NCI-H510A (cell line): ENCODE measurements around the gene MGAT4A.

Experiments used
- DNase-seq: peaks from one replicate; lab custom pipeline; 2025; lab: John Stamatoyannopoulos, UW

MGAT4A gene

DNA sequence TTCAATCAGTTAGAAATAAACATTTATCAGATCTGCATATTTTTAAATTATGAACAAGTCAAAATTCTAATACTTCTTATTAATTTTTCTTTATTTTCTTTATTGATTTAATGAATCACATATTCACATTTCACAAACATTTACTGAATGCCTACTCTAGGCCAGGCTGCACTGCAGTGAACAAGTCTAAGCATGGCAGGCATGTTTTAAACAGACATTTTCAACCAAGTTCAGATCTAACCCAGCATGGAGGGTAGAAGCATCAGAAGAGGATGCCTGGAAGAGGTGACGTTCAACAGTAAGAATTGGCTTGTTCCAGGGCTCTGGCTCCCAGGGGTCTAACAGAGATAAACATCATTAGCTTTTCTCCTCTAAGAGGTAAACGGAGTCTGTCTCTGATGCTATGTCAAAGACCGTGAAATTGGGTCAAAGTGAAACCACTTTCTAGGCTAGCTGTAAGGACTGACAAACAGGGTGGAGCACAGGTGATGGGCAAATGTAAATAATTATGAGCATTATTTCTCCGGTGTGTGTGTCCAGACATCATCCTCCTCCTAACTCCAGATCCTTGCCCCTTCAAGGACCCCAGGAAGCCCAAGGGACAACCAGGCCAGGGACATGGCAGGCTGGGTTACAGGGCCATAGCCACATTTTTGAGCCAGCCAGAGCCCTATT lies 72.0 kb downstream of the MGAT4A start:
- DNase-seq, result no peak

GRCh38 chr2:98656800-98657199 lies 74.1 kb downstream of the MGAT4A start:
- DNase-seq, result no peak

DNA sequence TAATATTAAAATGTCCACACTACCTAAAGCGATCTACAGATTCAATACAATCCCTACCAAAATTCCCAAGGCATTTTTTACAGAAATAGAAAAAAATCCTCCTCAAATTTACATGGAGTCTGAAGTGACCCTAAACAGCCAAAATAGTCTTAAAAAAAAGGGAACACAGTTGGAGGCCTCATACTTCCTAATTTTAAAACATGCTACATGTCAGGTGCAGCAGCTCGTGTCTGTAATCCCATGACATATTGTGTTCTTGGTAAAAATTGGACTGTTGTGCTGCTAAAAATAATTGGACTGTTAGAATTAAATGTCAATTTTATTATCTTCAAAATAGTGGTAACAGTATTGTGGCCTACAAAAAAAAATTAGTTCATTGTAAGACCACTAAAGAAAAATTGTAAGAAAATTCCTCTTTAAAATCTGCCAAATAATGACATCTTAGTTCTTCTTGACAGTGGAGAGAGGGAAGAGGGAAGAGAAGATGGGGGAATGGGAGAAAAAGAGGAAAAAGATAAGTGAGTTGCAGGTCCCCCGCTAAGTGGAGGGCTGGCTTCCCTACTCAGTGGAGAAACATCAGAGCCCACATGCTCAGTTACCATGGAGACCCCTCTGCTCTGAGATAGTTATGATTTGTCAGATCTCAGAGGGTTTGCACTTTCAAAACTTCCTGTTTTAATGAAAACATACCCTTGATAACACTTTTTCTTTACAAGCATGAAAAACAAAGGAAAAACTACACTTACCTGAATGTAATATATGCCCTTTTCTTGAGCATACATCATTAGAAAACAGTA lies 76.0 kb downstream of the MGAT4A start:
- DNase-seq, result no peak

GRCh38 chr2:98650998-98651397 lies 79.9 kb downstream of the MGAT4A start:
- no peak for DNase-seq

GRCh38 chr2:98649992-98650375 lies 80.9 kb downstream of the MGAT4A start:
- no peak for DNase-seq

- DNase-seq, result peak; percentile 9
Observed at GRCh38 chr2:98649135-98649991, 81.6 kb downstream of the MGAT4A start.

DNA sequence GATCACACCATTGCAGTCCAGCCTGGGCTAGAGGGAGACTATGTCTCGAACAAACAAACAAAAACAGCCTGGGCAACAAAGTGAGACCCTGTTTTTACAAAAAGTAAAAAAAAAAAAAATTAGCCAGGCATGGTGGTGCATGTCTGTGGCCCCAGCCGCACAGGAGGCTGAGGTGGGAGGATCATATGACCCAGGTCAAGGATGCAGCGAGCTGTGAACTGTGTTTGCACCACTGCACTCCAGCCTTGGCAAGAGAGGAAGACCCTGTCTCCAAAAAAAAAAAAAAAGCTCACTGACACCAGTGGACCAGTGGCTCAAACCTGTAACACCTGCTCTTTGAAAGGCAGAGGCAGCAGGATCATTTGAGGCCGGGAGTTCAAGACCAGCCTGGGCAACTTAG lies 82.5 kb downstream of the MGAT4A start:
- no peak for DNase-seq

- DNase-seq, result no peak
Observed at GRCh38 chr2:98647636-98648035, 83.3 kb downstream of the MGAT4A start.

- DNase-seq, result no peak
Observed at GRCh38 chr2:98643496-98644100, 87.3 kb downstream of the MGAT4A start.

DNA sequence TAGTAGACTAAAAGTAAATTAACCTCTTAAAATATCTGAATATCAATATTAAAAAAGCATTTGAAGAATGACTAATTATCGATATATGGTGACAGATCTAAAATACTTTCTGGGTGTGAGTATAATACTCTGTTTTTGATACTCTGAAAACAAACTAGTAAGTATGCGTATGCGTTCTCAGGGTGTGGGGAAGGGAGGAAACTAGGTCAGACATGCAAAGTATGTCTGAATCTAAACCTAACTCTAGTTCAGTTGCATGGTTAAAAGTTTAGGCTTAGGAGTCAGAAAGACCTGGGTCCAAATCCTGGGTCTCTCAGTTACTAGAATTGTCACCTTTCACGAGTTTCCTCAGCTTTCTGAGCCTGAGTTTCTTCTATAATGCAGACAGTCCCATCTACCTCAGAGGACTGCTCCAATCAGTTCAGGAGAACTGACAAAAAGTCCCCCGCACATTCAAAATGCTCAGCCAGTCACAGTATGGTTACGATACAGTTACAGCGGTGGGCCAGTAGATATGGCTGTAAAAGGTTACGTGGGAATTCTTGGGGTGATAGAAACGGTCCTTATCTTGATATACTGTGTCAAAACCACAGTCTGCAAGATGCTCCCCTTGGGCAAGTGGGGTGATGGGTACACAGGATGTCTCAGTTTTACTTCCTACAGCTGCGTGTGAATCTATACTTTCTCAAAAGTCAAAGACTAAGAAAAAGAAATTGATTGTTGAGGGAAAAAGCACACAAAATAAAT lies 93.4 kb downstream of the MGAT4A start:
- no peak for DNase-seq

DNA sequence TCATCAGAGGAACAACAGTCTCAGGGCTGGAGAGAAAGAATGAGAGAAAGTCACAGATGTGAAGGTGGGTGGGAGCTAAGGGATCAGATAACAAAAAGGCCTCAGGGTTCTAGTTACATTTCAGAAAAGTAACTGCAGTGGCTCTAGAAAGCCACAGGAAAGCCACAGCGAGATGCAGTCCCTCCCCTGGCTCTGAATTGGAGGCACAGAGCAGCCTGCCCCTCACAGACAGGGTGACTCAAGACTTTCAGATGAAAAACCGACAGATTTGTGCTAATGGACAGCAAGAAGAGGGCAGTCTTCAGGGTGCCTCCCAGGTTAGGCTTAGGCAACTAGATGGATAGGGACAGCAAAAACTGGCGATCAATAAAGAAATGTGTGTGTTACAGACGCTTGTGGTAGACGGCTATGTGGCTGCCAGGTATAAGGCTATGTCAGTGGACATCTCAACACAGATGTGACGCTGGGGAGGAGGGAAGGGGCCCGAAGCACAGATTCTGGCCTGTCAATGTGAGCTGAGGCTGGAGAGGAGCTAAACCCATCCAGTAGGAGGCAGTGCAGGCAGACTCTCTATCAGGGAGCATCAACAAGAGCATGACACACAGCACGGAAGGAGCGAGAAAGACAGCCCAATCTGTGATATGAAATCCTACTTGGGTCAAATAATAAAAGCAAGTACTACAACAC lies 96.4 kb downstream of the MGAT4A start:
- no peak for DNase-seq

DNA sequence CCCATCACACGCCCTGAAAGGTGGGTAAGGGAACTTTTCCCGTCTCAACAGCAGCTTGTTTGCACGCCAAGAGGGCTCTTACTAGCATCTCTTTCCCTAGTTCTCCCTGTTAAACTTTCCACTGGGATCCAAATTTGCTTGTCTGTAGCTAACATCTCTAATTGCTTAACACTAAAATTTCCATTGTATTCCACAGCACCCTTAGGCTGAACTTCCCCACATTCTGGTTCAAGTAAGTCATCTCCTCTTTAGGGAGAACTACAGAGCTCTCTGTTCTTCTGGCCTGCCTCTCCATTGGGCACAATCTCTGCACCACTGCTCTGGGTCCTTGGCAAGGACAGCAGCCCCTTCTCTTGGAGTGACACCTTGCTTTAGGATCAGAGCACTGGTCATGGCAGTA lies 98.6 kb downstream of the MGAT4A start:
- DNase-seq, result no peak

DNA sequence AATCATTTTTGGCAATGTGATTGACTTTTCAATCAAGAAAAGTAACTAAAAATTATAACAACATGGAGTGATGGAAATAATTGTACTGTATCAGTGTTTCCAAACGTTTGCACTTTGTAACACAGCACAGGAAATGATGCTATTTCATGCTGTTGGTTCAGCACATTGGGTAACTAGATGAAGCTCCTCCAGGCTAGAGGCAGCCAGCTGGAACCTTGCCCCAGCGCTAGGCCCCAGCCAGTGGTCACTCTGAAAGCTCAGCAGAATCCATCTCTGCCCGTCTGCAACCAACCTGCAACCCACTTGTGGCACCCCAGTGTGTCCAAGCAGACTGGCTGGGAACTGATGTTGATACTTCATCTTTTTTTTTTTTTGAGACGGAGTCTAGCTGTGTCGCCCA lies 107.3 kb downstream of the MGAT4A start:
- DNase-seq, result no peak

GRCh38 chr2:98617149-98617548 lies 113.8 kb downstream of the MGAT4A start:
- DNase-seq, result no peak

GRCh38 chr2:98615481-98615880 lies 115.5 kb downstream of the MGAT4A start:
- DNase-seq, result no peak

DNA sequence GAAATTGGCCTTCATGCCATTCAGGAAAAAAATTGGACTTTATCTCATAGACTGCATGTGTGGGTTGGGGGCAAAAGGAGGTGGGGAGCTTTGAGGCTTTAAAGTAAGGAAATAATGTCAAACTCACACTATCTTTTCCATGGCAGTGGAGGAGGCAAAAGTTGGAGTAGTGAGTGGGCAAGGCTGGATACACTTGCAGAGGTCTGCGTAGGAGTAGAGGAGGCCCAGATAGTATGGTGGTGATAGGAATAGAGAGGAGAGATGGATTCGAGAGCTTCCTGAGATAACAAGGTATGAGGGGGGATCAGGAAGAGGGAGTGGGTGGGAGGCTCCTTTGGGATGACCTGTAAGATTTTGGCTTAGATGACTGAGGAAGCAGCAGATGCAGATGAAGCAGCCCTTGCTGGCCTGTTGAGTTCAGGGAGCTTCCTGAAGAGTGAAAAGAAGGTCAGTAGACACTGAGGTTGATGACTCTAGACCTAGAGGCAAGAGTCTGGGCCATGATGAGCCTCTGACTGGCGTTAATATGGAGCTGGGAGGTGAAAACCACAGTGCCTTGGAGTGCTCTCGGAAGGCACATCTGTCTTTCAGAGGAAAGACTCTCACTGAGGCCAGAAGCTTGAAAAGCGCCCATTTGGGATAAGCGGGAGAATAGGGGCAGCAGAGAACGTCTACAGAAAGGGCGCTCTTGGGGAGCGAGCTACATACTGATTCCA lies 116.8 kb downstream of the MGAT4A start:
- DNase-seq, result no peak

DNA sequence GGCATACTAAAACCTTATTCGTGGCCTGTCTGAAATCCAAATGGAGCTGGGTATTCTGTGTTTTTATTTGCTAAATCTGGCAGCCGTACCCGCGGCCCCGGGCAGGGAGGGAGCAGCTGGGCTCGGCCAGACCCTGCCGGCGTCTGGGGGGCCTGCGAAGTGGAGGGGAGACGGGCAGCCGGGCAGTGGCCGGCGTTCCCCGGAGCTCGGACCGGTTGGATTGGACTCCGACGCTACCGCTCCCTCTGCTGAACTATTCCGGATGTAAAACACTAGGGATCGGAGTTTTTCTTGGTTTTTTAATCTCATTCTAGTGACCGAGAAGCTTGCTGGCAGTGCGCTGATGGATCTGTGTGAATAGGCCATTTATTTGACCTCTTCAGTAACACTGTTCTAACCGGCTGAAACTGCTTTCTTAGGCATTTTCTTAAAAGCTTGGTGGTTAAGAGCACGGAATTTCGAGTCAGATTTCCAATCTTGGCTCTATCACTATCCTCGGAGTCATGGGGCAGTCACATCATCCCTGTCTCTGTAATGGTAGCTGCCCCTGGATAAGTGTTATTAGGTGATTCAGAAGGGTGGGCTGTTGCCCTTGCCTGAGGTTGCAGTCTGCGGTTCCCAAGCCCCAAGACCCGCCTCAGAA lies 121.8 kb downstream of the MGAT4A start:
- no peak for DNase-seq

GRCh38 chr2:98608116-98608961 lies 122.6 kb downstream of the MGAT4A start, which contains the start of the genes COA5 and UNC50:
TSS of gene COA5 (minus strand) at chr2:98608512. CDS start at chr2:98608405, 107 bp downstream.
TSS of gene UNC50 (plus strand) at chr2:98608589. CDS start at chr2:98609760, 1,171 bp downstream.
- DNase-seq, result peak; percentile 48

DNA sequence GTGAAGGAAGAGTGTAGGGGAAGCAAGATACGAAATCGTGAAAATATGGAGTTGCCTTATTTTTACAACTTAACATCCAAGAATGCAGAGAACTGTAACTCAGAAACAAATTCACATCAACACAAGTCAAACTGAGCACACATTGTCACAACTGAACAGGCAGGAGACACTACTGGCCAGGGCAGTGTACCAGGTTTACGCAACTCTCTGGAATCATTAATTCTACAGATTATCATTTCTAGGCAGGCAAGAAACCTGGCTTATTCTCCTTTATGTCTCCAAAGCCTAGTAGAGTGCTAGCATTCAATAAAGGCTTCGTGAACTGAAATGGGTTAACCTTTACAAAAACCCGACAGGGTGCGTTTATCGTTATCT lies 123.2 kb downstream of the MGAT4A start:
- no peak for DNase-seq
